HG03139 (cell line): ENCODE data around the gene GATB.
"Not testable (repeated sequence)": the region's sequence is repeated elsewhere in the genome, so short reads cannot be mapped to it uniquely, and the experiment has no call there.

Experiments
- ATAC-seq: cut with Tn5 transposase; IDR thresholded peaks from one replicate; pipeline ENCODE4 v1.9.1; 2021; ENCODE audit not compliant: unreplicated experiment

GATB gene

GRCh38 chr4:151736361-151736760, 24.4 kb downstream of the GATB start:
- no peak for ATAC-seq

GRCh38 chr4:151731670-151732069, 29.1 kb downstream of the GATB start:
- ATAC-seq: not testable (repeated sequence)

GRCh38 chr4:151729731-151730559, 30.9 kb downstream of the GATB start:
- ATAC-seq: no peak

- ATAC-seq: no peak
Measured at GRCh38 chr4:151728679-151729078, 32.1 kb downstream of the GATB start.

- no peak for ATAC-seq
Measured at GRCh38 chr4:151728006-151728405, 32.8 kb downstream of the GATB start.

GRCh38 chr4:151727365-151727764, 33.4 kb downstream of the GATB start:
- no peak for ATAC-seq

- ATAC-seq: no peak
Measured at GRCh38 chr4:151725087-151725486, 35.7 kb downstream of the GATB start.

- no peak for ATAC-seq
Measured at GRCh38 chr4:151721916-151722315, 38.9 kb downstream of the GATB start.

- no peak for ATAC-seq
Measured at GRCh38 chr4:151721466-151721865, 39.3 kb downstream of the GATB start.

GRCh38 chr4:151719956-151720334, 40.9 kb downstream of the GATB start:
- ATAC-seq: no peak

- ATAC-seq: no peak
Measured at GRCh38 chr4:151718984-151719955, 41.5 kb downstream of the GATB start.

GRCh38 chr4:151717909-151718628, 42.7 kb downstream of the GATB start:
- ATAC-seq: no peak

- no peak for ATAC-seq
Measured at GRCh38 chr4:151717314-151717713, 43.5 kb downstream of the GATB start.

- no peak for ATAC-seq
Measured at GRCh38 chr4:151716324-151716723, 44.5 kb downstream of the GATB start.

- ATAC-seq: no peak
Measured at GRCh38 chr4:151715881-151716280, 44.9 kb downstream of the GATB start.

- ATAC-seq: no peak
Measured at GRCh38 chr4:151712777-151713176, 48.0 kb downstream of the GATB start.

- ATAC-seq: no peak
Measured at GRCh38 chr4:151711646-151712045, 49.2 kb downstream of the GATB start.

GRCh38 chr4:151709587-151709986, 51.2 kb downstream of the GATB start:
- ATAC-seq: no peak

GRCh38 chr4:151709071-151709470, 51.7 kb downstream of the GATB start:
- no peak for ATAC-seq

GRCh38 chr4:151708100-151708499, 52.7 kb downstream of the GATB start:
- ATAC-seq: no peak

- no peak for ATAC-seq
Measured at GRCh38 chr4:151703401-151703800, 57.4 kb downstream of the GATB start.
